Neural cell (in vitro differentiated cells): ENCODE data around the gene CLNK.

Experiments used
- EP300 ChIP-seq: fragments of 450-650 bp; conservative IDR thresholded peaks from 2 replicates; pipeline ENCODE4 v1.6.1; 2014; ENCODE audit warnings: antibody characterized with exemption, mild to moderate bottlenecking, moderate library complexity; ENCODE audit not compliant: poor library complexity, severe bottlenecking
- EZH2 ChIP-seq: fragments of 200-600, 300-800 bp; shearing (Covaris generic), sonication (generic); IDR thresholded peaks from 2 replicates; pipeline ENCODE4 v1.6.1; 2014; ENCODE audit warnings: antibody characterized with exemption, low read length, borderline replicate concordance, mild to moderate bottlenecking; ENCODE audit not compliant: insufficient read depth, poor library complexity, severe bottlenecking
- MXI1 ChIP-seq: fragments of 450-650 bp; conservative IDR thresholded peaks from 2 replicates; pipeline ENCODE4 v1.6.1; 2014; ENCODE audit warnings: antibody characterized with exemption, mild to moderate bottlenecking; ENCODE audit not compliant: poor library complexity, severe bottlenecking
- POLR2AphosphoS5 ChIP-seq: IDR thresholded peaks from 2 replicates; pipeline ENCODE4 v1.6.1; 2012
- RAD21 ChIP-seq: fragments of 450-650 bp; conservative IDR thresholded peaks from 2 replicates; pipeline ENCODE4 v1.6.1; 2014; ENCODE audit warnings: antibody characterized with exemption, mild to moderate bottlenecking, moderate library complexity
- SMC3 ChIP-seq: fragments of 450-650 bp; conservative IDR thresholded peaks from 2 replicates; pipeline ENCODE4 v1.6.1; 2014; ENCODE audit warnings: antibody characterized with exemption, mild to moderate bottlenecking, moderate library complexity; ENCODE audit not compliant: poor library complexity
- TAF1 ChIP-seq: IDR thresholded peaks from 2 replicates; pipeline ENCODE4 v1.6.1; 2012; ENCODE audit warnings: low read depth
- TF ChIP-seq, protein P1 (sequence below): fragments of 450-650 bp; IDR thresholded peaks from 2 replicates; pipeline ENCODE4 v1.5.1; 2014; ENCODE audit warnings: antibody characterized with exemption, mild to moderate bottlenecking, moderate library complexity; ENCODE audit not compliant: poor library complexity, severe bottlenecking
- TF ChIP-seq, protein P2 (sequence below): IDR thresholded peaks from 2 replicates; pipeline ENCODE4 v1.6.1; 2012; ENCODE audit warnings: borderline replicate concordance

DNA sequence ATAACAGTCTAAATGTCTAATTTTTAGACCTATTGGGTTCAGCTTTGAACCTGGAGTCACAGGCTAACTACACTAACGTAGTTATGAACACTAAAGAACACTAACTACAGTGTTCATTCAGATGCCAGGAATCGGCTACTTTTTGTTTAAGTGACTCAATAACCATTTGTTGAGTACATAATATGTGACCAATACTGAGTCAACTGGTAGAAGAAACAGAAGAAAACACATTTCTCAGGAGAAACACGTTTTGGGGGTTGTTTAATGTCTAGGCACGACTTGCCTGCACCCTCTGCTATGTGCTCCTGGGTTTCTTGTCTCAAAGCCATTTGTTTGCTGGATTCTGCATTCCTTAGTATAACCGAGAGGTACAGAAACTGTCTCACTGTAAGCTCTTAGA lies 18.6 kb upstream of the CLNK start:
- TF ChIP-seq, protein P1, sequence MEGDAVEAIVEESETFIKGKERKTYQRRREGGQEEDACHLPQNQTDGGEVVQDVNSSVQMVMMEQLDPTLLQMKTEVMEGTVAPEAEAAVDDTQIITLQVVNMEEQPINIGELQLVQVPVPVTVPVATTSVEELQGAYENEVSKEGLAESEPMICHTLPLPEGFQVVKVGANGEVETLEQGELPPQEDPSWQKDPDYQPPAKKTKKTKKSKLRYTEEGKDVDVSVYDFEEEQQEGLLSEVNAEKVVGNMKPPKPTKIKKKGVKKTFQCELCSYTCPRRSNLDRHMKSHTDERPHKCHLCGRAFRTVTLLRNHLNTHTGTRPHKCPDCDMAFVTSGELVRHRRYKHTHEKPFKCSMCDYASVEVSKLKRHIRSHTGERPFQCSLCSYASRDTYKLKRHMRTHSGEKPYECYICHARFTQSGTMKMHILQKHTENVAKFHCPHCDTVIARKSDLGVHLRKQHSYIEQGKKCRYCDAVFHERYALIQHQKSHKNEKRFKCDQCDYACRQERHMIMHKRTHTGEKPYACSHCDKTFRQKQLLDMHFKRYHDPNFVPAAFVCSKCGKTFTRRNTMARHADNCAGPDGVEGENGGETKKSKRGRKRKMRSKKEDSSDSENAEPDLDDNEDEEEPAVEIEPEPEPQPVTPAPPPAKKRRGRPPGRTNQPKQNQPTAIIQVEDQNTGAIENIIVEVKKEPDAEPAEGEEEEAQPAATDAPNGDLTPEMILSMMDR: no peak
- TF ChIP-seq EP300 (no peak), TAF1 (no peak), SMC3 (no peak), EZH2 (no peak), POLR2AphosphoS5 (no peak), RAD21 (no peak), MXI1 (no peak)
- TF ChIP-seq, protein P2, sequence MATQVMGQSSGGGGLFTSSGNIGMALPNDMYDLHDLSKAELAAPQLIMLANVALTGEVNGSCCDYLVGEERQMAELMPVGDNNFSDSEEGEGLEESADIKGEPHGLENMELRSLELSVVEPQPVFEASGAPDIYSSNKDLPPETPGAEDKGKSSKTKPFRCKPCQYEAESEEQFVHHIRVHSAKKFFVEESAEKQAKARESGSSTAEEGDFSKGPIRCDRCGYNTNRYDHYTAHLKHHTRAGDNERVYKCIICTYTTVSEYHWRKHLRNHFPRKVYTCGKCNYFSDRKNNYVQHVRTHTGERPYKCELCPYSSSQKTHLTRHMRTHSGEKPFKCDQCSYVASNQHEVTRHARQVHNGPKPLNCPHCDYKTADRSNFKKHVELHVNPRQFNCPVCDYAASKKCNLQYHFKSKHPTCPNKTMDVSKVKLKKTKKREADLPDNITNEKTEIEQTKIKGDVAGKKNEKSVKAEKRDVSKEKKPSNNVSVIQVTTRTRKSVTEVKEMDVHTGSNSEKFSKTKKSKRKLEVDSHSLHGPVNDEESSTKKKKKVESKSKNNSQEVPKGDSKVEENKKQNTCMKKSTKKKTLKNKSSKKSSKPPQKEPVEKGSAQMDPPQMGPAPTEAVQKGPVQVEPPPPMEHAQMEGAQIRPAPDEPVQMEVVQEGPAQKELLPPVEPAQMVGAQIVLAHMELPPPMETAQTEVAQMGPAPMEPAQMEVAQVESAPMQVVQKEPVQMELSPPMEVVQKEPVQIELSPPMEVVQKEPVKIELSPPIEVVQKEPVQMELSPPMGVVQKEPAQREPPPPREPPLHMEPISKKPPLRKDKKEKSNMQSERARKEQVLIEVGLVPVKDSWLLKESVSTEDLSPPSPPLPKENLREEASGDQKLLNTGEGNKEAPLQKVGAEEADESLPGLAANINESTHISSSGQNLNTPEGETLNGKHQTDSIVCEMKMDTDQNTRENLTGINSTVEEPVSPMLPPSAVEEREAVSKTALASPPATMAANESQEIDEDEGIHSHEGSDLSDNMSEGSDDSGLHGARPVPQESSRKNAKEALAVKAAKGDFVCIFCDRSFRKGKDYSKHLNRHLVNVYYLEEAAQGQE: no peak
